Mammary epithelial cell (primary cell): ENCODE results near the gene ZCCHC14.

ENCODE experiments used
- CTCF ChIP-seq, 2 donors: IDR thresholded peaks in 1 of 2; conservative IDR thresholded peaks in 1 of 2; 2 replicates each; pipeline ENCODE4 v1.5.1; 2011 to 2012; ENCODE audit warnings: inconsistent platforms in 2 of 2, low read length in 2 of 2, mild to moderate bottlenecking in 2 of 2, control low read depth in 1 of 2, low read depth in 1 of 2; ENCODE audit not compliant: insufficient read depth in 1 of 2; ENCODE audit errors: extremely low read depth in 1 of 2
- EZH2 ChIP-seq: IDR thresholded peaks from 2 replicates; pipeline ENCODE4 v1.6.1; 2012; ENCODE audit warnings: low read length, inconsistent platforms, borderline replicate concordance

GRCh38 chr16:87496447-87496801 lies 3.6 kb upstream of the ZCCHC14 start:
- TF ChIP-seq CTCF (conservative IDR thresholded peaks at IDR 0.05 in 1 of 2, IDR thresholded peaks at IDR 0.05 in 1 of 2; ENCODE audit: extremely low read depth in 1 of 2, insufficient read depth in 1 of 2, low read depth in 1 of 2, low read length in 2 of 2) (no peak), EZH2 (no peak)
